ENCODE measurements around the gene VPS50.

The VPS50 gene

DNA sequence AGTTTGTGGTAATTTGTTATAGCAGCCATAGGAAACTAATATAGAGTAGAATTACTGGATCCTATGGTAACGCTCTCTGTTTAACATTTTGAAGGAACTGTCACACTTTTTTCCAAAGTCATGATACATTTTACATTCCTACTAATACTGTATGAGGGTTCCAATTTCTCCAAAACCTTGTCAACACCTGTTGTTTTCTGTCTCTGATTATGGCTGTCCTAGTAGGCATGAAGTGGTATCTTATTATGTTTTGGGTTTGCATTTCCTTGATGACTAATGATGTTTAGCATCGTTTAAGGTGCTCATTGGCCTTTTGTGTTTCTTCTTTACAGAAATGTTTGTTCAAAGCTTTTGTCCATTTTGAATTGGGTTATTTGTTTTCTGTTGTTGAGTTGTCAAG lies 69.6 kb downstream of the VPS50 start:
- no peak overlapping the region for H3K9ac ChIP-seq (ENCODE audit: low read length)
- H2BK120ac ChIP-seq (ENCODE audit: insufficient read depth, low read length, poor library complexity), result no peak overlapping the region
- no peak overlapping the region for H3K4me2 ChIP-seq (ENCODE audit: low read length)
- no peaks in the 10 kb centered on the region for H3K36me3 ChIP-seq (ENCODE audit: control insufficient read depth in 1 of 2, insufficient read depth in 2 of 2, low read length in 2 of 2)
- no peaks in the 10 kb centered on the region for H3K79me2 ChIP-seq (ENCODE audit: control insufficient read depth, insufficient read depth, low read length, poor library complexity)
- no peak overlapping the region for H3K14ac ChIP-seq (ENCODE audit: low read length)
- H4K91ac ChIP-seq (ENCODE audit: low read depth, low read length), result no peak overlapping the region
- no CpG with 5 or more reads among the region's 2 CpGs for WGBS (ENCODE audit: extremely low coverage, insufficient coverage, insufficient read length)
- no peak overlapping the region for H3K4me3 ChIP-seq (ENCODE audit: low read depth, low read length)
- H2BK5ac ChIP-seq (ENCODE audit: low read depth, low read length, poor library complexity), result no peak overlapping the region
- H3K18ac ChIP-seq (ENCODE audit: low read length), result no peak overlapping the region
- no peak overlapping the region for H3K23ac ChIP-seq (ENCODE audit: low read length)
- no peak overlapping the region for H3K4ac ChIP-seq (ENCODE audit: low read depth, low read length)
- no peaks in the 10 kb centered on the region for H3K79me1 ChIP-seq (ENCODE audit: low read length)
- H2BK12ac ChIP-seq (ENCODE audit: low read length), result no peak overlapping the region
- no peaks in the 10 kb centered on the region for H3K9me3 ChIP-seq (ENCODE audit: insufficient read depth, low read depth, low read length)
- no peak overlapping the region for H2AK5ac ChIP-seq (ENCODE audit: low read length)
- H2AFZ ChIP-seq (ENCODE audit: insufficient read depth, low read length, poor library complexity), result no peak overlapping the region
- H3K27me3 ChIP-seq (ENCODE audit: insufficient read depth, low read length), result no peaks in the 10 kb centered on the region
- no peak overlapping the region for H4K8ac ChIP-seq (ENCODE audit: low read depth, low read length)
- no peak overlapping the region for H4K12ac ChIP-seq (ENCODE audit: low read depth, low read length)
- DNase-seq, result no peak
- H3K27ac ChIP-seq (ENCODE audit: low read depth, low read length), result no peak overlapping the region
- H3K4me1 ChIP-seq (ENCODE audit: control insufficient read depth in 1 of 2, insufficient read depth in 2 of 2, low read length in 2 of 2), result no peaks in the 10 kb centered on the region

DNA sequence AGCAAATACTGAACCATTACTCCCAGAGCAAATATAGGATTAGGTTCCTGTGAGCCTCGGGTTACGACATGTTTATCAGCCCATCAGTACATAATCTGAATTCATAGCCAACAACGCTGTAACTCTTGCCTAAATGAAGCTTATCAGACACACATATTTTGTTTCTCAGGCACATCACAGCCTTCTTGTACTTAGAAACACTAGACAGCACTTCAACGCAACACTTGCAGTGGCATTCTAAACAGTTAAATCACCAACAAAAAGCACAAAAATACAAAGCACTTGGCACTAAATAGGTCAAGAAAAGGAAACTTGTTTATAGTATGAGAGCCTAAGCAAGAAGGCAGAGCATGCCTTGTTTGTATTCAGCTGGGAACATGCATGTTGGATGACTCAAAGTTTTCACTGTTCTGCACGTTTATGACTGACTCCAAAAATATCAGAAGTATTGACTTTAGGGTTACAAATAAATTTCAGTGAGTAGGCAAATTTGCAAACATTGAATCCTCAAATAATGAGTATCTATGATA lies 75.0 kb downstream of the VPS50 start:
- Histone ChIP-seq H3K18ac (ENCODE audit: low read length) (no peak overlapping the region), H3K27me3 (ENCODE audit: insufficient read depth, low read length) (no peaks in the 10 kb centered on the region), H3K4ac (ENCODE audit: low read depth, low read length) (no peak overlapping the region), H2BK120ac (ENCODE audit: insufficient read depth, low read length, poor library complexity) (no peak overlapping the region), H4K8ac (ENCODE audit: low read depth, low read length) (no peak overlapping the region), H2AK5ac (ENCODE audit: low read length) (no peak overlapping the region), H3K4me3 (ENCODE audit: low read depth, low read length) (no peak overlapping the region), H3K79me1 (ENCODE audit: low read length) (no peaks in the 10 kb centered on the region), H2BK12ac (ENCODE audit: low read length) (no peak overlapping the region), H3K23ac (ENCODE audit: low read length) (peak overlapping the region; percentile 96), H4K12ac (ENCODE audit: low read depth, low read length) (no peak overlapping the region), H4K91ac (ENCODE audit: low read depth, low read length) (no peak overlapping the region), H3K36me3 (ENCODE audit: control insufficient read depth in 1 of 2, insufficient read depth in 2 of 2, low read length in 2 of 2) (no peaks in the 10 kb centered on the region), H3K79me2 (ENCODE audit: control insufficient read depth, insufficient read depth, low read length, poor library complexity) (no peaks in the 10 kb centered on the region), H2BK5ac (ENCODE audit: low read depth, low read length, poor library complexity) (no peak overlapping the region), H3K9me3 (ENCODE audit: insufficient read depth, low read depth, low read length) (no peaks in the 10 kb centered on the region), H3K4me2 (ENCODE audit: low read length) (no peak overlapping the region), H3K27ac (ENCODE audit: low read depth, low read length) (no peak overlapping the region), H3K14ac (ENCODE audit: low read length) (no peak overlapping the region), H3K9ac (ENCODE audit: low read length) (no peak overlapping the region), H3K4me1 (ENCODE audit: control insufficient read depth in 1 of 2, insufficient read depth in 2 of 2, low read length in 2 of 2) (no peaks in the 10 kb centered on the region), H2AFZ (ENCODE audit: insufficient read depth, low read length, poor library complexity) (no peak overlapping the region)
- WGBS (ENCODE audit: extremely low coverage, insufficient coverage, insufficient read length), result no CpG with 5 or more reads among the region's 5 CpGs
- peak; percentile 75 to 94 for DNase-seq

DNA sequence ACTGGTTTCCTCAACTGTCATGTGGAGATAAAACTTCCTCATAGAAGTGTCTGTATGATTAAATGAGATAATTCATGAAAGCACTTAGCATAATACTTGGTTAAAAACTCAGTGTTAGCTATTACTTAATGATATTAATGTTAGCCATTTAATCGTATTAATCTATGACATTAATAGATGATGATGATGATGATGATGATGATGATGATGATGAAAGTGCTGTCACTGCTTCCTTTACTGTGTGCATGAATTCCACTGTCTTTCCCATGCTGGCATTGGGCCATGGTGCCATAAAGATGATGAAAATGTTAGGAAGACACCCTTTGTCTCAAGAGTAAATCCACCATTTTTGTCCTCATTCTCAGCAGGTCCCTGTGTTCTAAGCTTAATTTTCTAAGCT lies 75.8 kb downstream of the VPS50 start:
- H2AK5ac ChIP-seq (ENCODE audit: low read length), result no peak overlapping the region
- no peak overlapping the region for H4K12ac ChIP-seq (ENCODE audit: low read depth, low read length)
- no peak overlapping the region for H2BK5ac ChIP-seq (ENCODE audit: low read depth, low read length, poor library complexity)
- no peak overlapping the region for H3K23ac ChIP-seq (ENCODE audit: low read length)
- no peak overlapping the region for H2BK12ac ChIP-seq (ENCODE audit: low read length)
- H3K79me1 ChIP-seq (ENCODE audit: low read length), result no peaks in the 10 kb centered on the region
- no peaks in the 10 kb centered on the region for H3K36me3 ChIP-seq (ENCODE audit: control insufficient read depth in 1 of 2, insufficient read depth in 2 of 2, low read length in 2 of 2)
- no peak overlapping the region for H3K9ac ChIP-seq (ENCODE audit: low read length)
- no CpG with 5 or more reads among the region's 1 CpG for WGBS (ENCODE audit: extremely low coverage, insufficient coverage, insufficient read length)
- no peak overlapping the region for H3K4me2 ChIP-seq (ENCODE audit: low read length)
- H3K18ac ChIP-seq (ENCODE audit: low read length), result no peak overlapping the region
- H3K27ac ChIP-seq (ENCODE audit: low read depth, low read length), result no peak overlapping the region
- no peak overlapping the region for H4K8ac ChIP-seq (ENCODE audit: low read depth, low read length)
- DNase-seq, result no peak
- H3K14ac ChIP-seq (ENCODE audit: low read length), result no peak overlapping the region
- no peak overlapping the region for H2AFZ ChIP-seq (ENCODE audit: insufficient read depth, low read length, poor library complexity)
- H4K91ac ChIP-seq (ENCODE audit: low read depth, low read length), result no peak overlapping the region
- H3K4me3 ChIP-seq (ENCODE audit: low read depth, low read length), result no peak overlapping the region
- no peak overlapping the region for H2BK120ac ChIP-seq (ENCODE audit: insufficient read depth, low read length, poor library complexity)
- no peaks in the 10 kb centered on the region for H3K9me3 ChIP-seq (ENCODE audit: insufficient read depth, low read depth, low read length)
- no peaks in the 10 kb centered on the region for H3K4me1 ChIP-seq (ENCODE audit: control insufficient read depth in 1 of 2, insufficient read depth in 2 of 2, low read length in 2 of 2)
- no peak overlapping the region for H3K4ac ChIP-seq (ENCODE audit: low read depth, low read length)
- no peaks in the 10 kb centered on the region for H3K79me2 ChIP-seq (ENCODE audit: control insufficient read depth, insufficient read depth, low read length, poor library complexity)
- no peaks in the 10 kb centered on the region for H3K27me3 ChIP-seq (ENCODE audit: insufficient read depth, low read length)

DNA sequence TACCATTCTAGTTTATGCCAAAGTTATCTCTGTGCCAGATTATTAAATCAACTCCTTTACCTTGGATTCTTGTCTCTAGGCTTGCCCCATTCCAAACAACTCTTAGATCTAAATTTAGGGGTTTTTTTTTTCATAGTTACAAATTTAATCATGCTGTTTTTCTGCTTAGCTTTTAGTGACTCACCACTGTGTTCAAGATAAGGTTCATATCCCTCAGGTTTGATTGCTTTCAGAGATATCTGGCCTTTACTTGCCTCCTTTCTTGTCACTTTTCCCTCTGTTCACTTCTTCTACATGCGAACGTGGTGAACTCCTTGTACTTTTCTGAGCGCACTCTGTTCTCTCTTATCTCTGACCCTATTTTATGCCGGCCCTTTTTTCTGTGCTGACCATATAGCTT lies 78.2 kb downstream of the VPS50 start:
- WGBS (ENCODE audit: extremely low coverage, insufficient coverage, insufficient read length), result no CpG with 5 or more reads among the region's 4 CpGs

More for the DNA sequence above, 78.2 kb downstream of the VPS50 start:
- H3K4me2 ChIP-seq (ENCODE audit: low read length), result no peak overlapping the region
- no peak overlapping the region for H2AFZ ChIP-seq (ENCODE audit: insufficient read depth, low read length, poor library complexity)
- H3K23ac ChIP-seq (ENCODE audit: low read length), result no peak overlapping the region
- no peak overlapping the region for H4K8ac ChIP-seq (ENCODE audit: low read depth, low read length)
- no peak overlapping the region for H2BK12ac ChIP-seq (ENCODE audit: low read length)
- no peak overlapping the region for H3K4ac ChIP-seq (ENCODE audit: low read depth, low read length)
- H4K12ac ChIP-seq (ENCODE audit: low read depth, low read length), result no peak overlapping the region
- peak in 1 of 2 donors; percentile 60 for DNase-seq
- H3K4me1 ChIP-seq (ENCODE audit: control insufficient read depth in 1 of 2, insufficient read depth in 2 of 2, low read length in 2 of 2), result no peaks in the 10 kb centered on the region
- no peak overlapping the region for H2AK5ac ChIP-seq (ENCODE audit: low read length)
- no peak overlapping the region for H4K91ac ChIP-seq (ENCODE audit: low read depth, low read length)
- no peak overlapping the region for H3K14ac ChIP-seq (ENCODE audit: low read length)
- no peak overlapping the region for H3K18ac ChIP-seq (ENCODE audit: low read length)
- no peaks in the 10 kb centered on the region for H3K27me3 ChIP-seq (ENCODE audit: insufficient read depth, low read length)
- H2BK120ac ChIP-seq (ENCODE audit: insufficient read depth, low read length, poor library complexity), result no peak overlapping the region
- H3K9ac ChIP-seq (ENCODE audit: low read length), result no peak overlapping the region
- no peak overlapping the region for H3K4me3 ChIP-seq (ENCODE audit: low read depth, low read length)
- no peaks in the 10 kb centered on the region for H3K9me3 ChIP-seq (ENCODE audit: insufficient read depth, low read depth, low read length)
- no peaks in the 10 kb centered on the region for H3K79me2 ChIP-seq (ENCODE audit: control insufficient read depth, insufficient read depth, low read length, poor library complexity)
- no peaks in the 10 kb centered on the region for H3K36me3 ChIP-seq (ENCODE audit: control insufficient read depth in 1 of 2, insufficient read depth in 2 of 2, low read length in 2 of 2)
- no peak overlapping the region for H3K27ac ChIP-seq (ENCODE audit: low read depth, low read length)
- H3K79me1 ChIP-seq (ENCODE audit: low read length), result no peaks in the 10 kb centered on the region
- no peak overlapping the region for H2BK5ac ChIP-seq (ENCODE audit: low read depth, low read length, poor library complexity)
